GM06990 (cell line): ENCODE measurements around the gene SZRD1.

Experiments
- DNase-seq: peaks from one replicate; pipeline ENCODE4 v3.0.0-alpha.2; 2011; ENCODE audit not compliant: insufficient read length; ENCODE audit errors: extremely low read depth
- H3K27me3 ChIP-seq: replicated peaks from 2 replicates; pipeline ENCODE4 v1.6.0; 2011; ENCODE audit warnings: low read length; ENCODE audit not compliant: control insufficient read depth, insufficient read depth
- H3K36me3 ChIP-seq: 2 replicates; pipeline ENCODE4 v1.5.1; 2011; ENCODE audit warnings: low read length; ENCODE audit not compliant: control insufficient read depth, insufficient read depth
- H3K4me3 ChIP-seq: replicated peaks from 2 replicates; pipeline ENCODE4 v1.5.1; 2011; ENCODE audit warnings: low read depth, mild to moderate bottlenecking, control low read depth, low read length
- TF ChIP-seq, protein P1 (sequence below): IDR thresholded peaks from 2 replicates; pipeline ENCODE4 v1.5.1; 2011; ENCODE audit warnings: low read length, control low read depth, mild to moderate bottlenecking, inconsistent platforms; ENCODE audit not compliant: insufficient read depth, poor library complexity, severe bottlenecking

SZRD1 gene

DNA sequence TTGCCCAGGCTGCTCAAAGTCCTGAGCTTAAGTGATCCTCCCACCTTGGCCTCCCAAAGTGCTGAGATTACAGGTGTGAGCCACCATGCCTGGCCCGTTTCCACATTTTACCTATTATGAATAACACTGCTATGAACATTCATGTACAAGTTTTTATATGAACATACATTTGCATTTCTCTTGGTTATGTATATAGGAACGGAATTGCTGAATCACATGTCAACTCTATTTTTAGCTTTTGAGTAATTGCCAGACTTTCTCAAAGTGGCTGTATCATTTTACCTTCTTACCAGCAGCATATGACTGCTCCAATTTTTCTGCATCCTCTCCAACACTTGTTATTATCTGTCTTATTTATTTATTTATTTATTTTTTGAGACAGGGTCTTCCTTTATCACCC is 67.5 kb downstream of the SZRD1 start:
- DNase-seq = no peak
- no peaks in the 10 kb centered on the region for H3K36me3 ChIP-seq
- TF ChIP-seq, protein P1, sequence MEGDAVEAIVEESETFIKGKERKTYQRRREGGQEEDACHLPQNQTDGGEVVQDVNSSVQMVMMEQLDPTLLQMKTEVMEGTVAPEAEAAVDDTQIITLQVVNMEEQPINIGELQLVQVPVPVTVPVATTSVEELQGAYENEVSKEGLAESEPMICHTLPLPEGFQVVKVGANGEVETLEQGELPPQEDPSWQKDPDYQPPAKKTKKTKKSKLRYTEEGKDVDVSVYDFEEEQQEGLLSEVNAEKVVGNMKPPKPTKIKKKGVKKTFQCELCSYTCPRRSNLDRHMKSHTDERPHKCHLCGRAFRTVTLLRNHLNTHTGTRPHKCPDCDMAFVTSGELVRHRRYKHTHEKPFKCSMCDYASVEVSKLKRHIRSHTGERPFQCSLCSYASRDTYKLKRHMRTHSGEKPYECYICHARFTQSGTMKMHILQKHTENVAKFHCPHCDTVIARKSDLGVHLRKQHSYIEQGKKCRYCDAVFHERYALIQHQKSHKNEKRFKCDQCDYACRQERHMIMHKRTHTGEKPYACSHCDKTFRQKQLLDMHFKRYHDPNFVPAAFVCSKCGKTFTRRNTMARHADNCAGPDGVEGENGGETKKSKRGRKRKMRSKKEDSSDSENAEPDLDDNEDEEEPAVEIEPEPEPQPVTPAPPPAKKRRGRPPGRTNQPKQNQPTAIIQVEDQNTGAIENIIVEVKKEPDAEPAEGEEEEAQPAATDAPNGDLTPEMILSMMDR = no peak
- H3K4me3 ChIP-seq = no peak overlapping the region
- H3K27me3 ChIP-seq = no peaks in the 10 kb centered on the region

DNA sequence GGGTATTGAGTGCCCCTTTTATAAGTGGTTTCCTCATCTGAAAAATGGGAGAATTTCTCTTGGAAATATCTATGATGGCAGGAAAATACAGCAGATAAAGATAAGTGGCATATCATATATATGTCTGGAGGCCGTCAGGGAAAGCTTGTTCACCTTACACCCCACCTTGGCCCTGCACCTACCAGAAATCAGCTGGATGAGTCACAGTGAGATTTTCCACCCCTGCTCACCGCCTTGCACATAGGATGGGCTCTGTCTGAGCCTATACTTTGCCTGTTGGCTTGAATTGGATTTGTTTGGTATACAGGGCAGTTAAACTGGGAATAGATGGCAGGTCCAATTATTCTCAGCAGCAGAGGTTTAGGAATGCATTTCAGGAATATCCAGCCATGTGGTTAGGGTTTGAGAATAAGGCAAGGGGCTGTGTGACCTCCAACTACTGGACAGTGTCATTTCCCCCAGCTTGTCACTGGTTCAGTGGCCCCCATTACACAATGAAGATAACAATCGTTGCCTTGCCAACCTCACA is 70.0 kb downstream of the SZRD1 start, which contains the start of gene SPATA21:
TSS of gene SPATA21 (minus strand) at position 479 of the 529 bp plus-strand sequence. CDS start 6,053 bp downstream, outside the sequence.
- no peaks in the 10 kb centered on the region for H3K36me3 ChIP-seq
- no peak within 1 kb of the TSS for H3K4me3 ChIP-seq
- TF ChIP-seq, protein P1 = no peak
- DNase-seq = no peak
- no peaks in the 10 kb centered on the region for H3K27me3 ChIP-seq

DNA sequence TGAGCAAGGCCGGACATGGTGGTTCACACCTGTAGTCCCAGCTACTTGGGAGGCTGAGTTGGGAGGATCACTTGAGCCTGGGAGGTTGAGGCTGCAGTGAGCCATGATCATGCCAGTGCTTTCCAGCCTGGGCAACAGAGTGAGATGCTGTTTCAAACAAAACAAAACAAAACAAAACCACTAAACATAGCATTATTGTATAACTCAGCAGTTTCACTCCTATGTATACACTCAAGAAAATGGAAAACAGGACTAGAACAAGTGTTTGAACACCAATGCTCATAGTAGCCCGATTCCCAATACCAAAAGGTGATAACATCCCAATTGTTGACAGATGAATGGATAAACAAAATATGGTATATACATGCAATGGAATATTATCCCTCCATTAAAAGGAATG is 71.5 kb downstream of the SZRD1 start:
- DNase-seq = no peak
- H3K27me3 ChIP-seq = no peaks in the 10 kb centered on the region
- TF ChIP-seq, protein P1 = no peak
- H3K4me3 ChIP-seq = no peak overlapping the region
- peaks cover 1% of the 10 kb centered on the region for H3K36me3 ChIP-seq

DNA sequence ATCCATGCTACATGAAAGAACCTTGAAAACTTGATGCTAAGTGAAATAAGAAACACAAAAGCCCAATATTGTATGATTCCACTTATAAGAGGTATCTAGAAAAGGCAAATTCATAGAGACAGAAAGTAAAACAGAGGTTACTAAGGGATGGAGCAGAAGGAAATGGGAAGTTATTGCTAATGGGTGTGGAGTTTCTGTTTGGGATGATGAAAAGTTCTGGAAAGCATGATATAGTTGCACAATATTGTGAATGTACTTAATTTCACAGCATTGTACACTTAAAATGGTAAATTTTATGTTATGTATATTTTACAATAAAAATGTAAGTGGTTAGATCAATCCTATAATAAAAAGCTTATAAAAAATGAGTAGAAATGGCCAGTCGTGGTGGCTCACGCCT is 71.9 kb downstream of the SZRD1 start:
- no peak for DNase-seq
- Histone ChIP-seq H3K36me3 (peaks cover 5% of the 10 kb centered on the region), H3K4me3 (no peak overlapping the region), H3K27me3 (no peaks in the 10 kb centered on the region)
- TF ChIP-seq, protein P1 = no peak

DNA sequence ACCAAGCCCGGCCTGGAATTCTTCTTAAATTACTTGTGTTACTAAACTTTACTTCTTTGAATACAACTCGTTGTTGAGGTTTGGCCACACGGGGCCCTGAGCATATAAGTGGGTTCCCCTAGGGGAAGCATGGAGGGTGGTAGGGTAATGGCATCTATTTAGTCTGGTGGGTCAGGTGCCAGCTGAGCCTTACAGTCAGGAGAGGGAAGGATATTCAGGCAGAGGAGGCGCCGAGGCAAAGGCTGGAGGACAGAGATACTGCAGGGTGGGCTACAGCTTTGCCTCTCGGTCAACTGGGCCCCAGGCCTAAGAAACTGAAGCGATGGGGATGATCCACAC is 73.1 kb downstream of the SZRD1 start:
- TF ChIP-seq, protein P1 = no peak
- Histone ChIP-seq H3K27me3 (no peaks in the 10 kb centered on the region), H3K4me3 (peak overlapping the region; percentile 99), H3K36me3 (peaks cover 10% of the 10 kb centered on the region)
- no peak for DNase-seq
